SU-DHL-6 (cell line): ENCODE data around the gene RNF212.

Experiments
- CTCF ChIP-seq: fragments of 200-600 bp; sonication (generic); IDR thresholded peaks from one replicate; pipeline ENCODE4 v1.5.1; 2017; ENCODE audit warnings: antibody characterized with exemption, mild to moderate bottlenecking, low read length, moderate library complexity; ENCODE audit not compliant: insufficient read depth, poor library complexity, severe bottlenecking
- EZH2phosphoT487 ChIP-seq: fragments of 200-600 bp; sonication (generic), shearing (Covaris generic); conservative IDR thresholded peaks from 2 replicates; pipeline ENCODE4 v1.6.1; 2018; ENCODE audit warnings: mild to moderate bottlenecking, antibody characterized with exemption, low read length, moderate library complexity, mixed read lengths

GRCh38 chr4:1051472-1051871 lies 61.9 kb downstream of the RNF212 start:
- TF ChIP-seq CTCF (no peak), EZH2phosphoT487 (no peak)
